ENCODE results near the gene SEMA6B. TPM values are rescaled to one million over a fixed set of nuclear protein-coding genes. Genes with fewer than 3 reads are reported as not detected.

Gene SEMA6B
- total and polyA plus RNA-seq, 10 of the 15 experiments (the other 5 are each of a cell fraction or from before 2014, with no cell fraction given): 0.13 TPM; not detected in 9

- TF ChIP-seq MEF2A (IDR thresholded peaks at IDR 0.05; ENCODE audit: insufficient read depth, low read depth, low read length) (no peak), NBN (IDR thresholded peaks at IDR 0.05) (no peak), MYB (IDR thresholded peaks at IDR 0.05; ENCODE audit: borderline replicate concordance, low read depth, low read length) (no peak), CBX5 (IDR thresholded peaks at IDR 0.05; ENCODE audit: low read depth) (no peak), POU2F2 (IDR thresholded peaks at IDR 0.05; ENCODE audit: borderline replicate concordance, low read depth, low read length) (no peak)
Measured at GRCh38 chr19:4606181-4606580, 46.7 kb upstream of the SEMA6B start (continued).

- WGBS (ENCODE audit: insufficient coverage, insufficient replicate concordance, low lambda C conversion rate, missing lambda C conversion rate): 9% methylated on average over 6 of the region's 6 CpGs
- CTCF ChIA-PET: interaction anchor here (0.6 to 1.6 kb wide), 3 partner anchors 30 to 1634 kb away, joined by 3 read pairs; no protein-coding TSS in a partner anchor
- no peak for ATAC-seq
Measured at GRCh38 chr19:4604912-4605311, 45.4 kb upstream of the SEMA6B start.

More at GRCh38 chr19:4604912-4605311, 45.4 kb upstream of the SEMA6B start:
- Histone ChIP-seq H4K20me1 (ENCODE audit: control insufficient read depth, insufficient read depth) (no peaks in the 10 kb centered on the region), H3K4me1 (ENCODE audit: control insufficient read depth, insufficient read depth, low read length) (no peaks in the 10 kb centered on the region), H3K27me3 (replicated peaks in 1 of 2; ENCODE audit: control insufficient read depth in 2 of 2, insufficient read depth in 2 of 2, low read length in 1 of 2) (no peaks in the 10 kb centered on the region), H3K4me2 (ENCODE audit: control insufficient read depth, insufficient read depth) (no peak overlapping the region), H3K4me3 (no peak overlapping the region), H3K27ac (ENCODE audit: control insufficient read depth, insufficient read depth) (no peak overlapping the region), H3K36me3 (ENCODE audit: control insufficient read depth in 2 of 2, insufficient read depth in 2 of 2, low read length in 1 of 2) (no peaks in the 10 kb centered on the region), H3K79me2 (ENCODE audit: control insufficient read depth, insufficient read depth, low read length) (no peaks in the 10 kb centered on the region), H3K9ac (ENCODE audit: control insufficient read depth, insufficient read depth, low read length) (no peak overlapping the region), H2AFZ (ENCODE audit: control insufficient read depth, low read depth, low read length) (no peak overlapping the region), H3K9me3 (replicated peaks; ENCODE audit: control insufficient read depth, insufficient read depth, low read length) (no peaks in the 10 kb centered on the region)
- DNase-seq (ENCODE audit: low read depth, low spot score): no peak
- no peak for TF ChIP-seq RELA (IDR thresholded peaks at IDR 0.05; ENCODE audit: borderline replicate concordance, partially characterized antibody)
- no peak for TF ChIP-seq POLR2AphosphoS2 (IDR thresholded peaks at IDR 0.05; ENCODE audit: low read depth, low read length)
- TF ChIP-seq CHD2 (IDR thresholded peaks at IDR 0.05; ENCODE audit: borderline replicate concordance, low read depth, low read length): no peak
- no peak for TF ChIP-seq ATF7 (IDR thresholded peaks at IDR 0.05; ENCODE audit: low read depth)
- TF ChIP-seq MLLT1 (IDR thresholded peaks at IDR 0.05): no peak
- TF ChIP-seq WRNIP1 (IDR thresholded peaks at IDR 0.05; ENCODE audit: borderline replicate concordance, low read depth, low read length): no peak
- no peak for TF ChIP-seq RB1 (IDR thresholded peaks at IDR 0.05; ENCODE audit: borderline replicate concordance)
- in situ Hi-C loops (cut with MboI): no loop called here
- ChIA-PET SMC1A (ENCODE audit: uncharacterized antibody, unreplicated experiment) (no interaction called here), RAD21 (ENCODE audit: unreplicated experiment) (interaction anchor here (1.1 kb wide), 1 partner anchor 28 kb away, joined by 3 read pairs; no protein-coding TSS in a partner anchor), POLR2A (interaction anchor here (0.6 kb wide), 1 partner anchor 42 kb away, joined by 4 read pairs; no protein-coding TSS in a partner anchor)
- intact Hi-C loops (cut with micrococcal nuclease; ENCODE audit: unreplicated experiment): no loop called here
- FAIRE-seq: no peak
- no TSS peak for BruUV-seq (replicated peaks)

Measured in GM12878 (cell line).